Endometrium (tissue), 2 donors: Measurements from ENCODE around the gene OR4F17.
"Not testable (repeated sequence)": the region's sequence is repeated elsewhere in the genome, so short reads cannot be mapped to it uniquely, and the experiment has no call there.

Experiments
- FAIRE-seq: peaks from 2 replicates; lab custom pipeline; 2012; peaks lifted over from hg19 to GRCh38; lab: Jason Lieb, UNC
- donor health status: control.
- donor health status: control.

Gene OR4F17, protein sequence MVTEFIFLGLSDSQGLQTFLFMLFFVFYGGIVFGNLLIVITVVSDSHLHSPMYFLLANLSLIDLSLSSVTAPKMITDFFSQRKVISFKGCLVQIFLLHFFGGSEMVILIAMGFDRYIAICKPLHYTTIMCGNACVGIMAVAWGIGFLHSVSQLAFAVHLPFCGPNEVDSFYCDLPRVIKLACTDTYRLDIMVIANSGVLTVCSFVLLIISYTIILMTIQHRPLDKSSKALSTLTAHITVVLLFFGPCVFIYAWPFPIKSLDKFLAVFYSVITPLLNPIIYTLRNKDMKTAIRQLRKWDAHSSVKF

DNA sequence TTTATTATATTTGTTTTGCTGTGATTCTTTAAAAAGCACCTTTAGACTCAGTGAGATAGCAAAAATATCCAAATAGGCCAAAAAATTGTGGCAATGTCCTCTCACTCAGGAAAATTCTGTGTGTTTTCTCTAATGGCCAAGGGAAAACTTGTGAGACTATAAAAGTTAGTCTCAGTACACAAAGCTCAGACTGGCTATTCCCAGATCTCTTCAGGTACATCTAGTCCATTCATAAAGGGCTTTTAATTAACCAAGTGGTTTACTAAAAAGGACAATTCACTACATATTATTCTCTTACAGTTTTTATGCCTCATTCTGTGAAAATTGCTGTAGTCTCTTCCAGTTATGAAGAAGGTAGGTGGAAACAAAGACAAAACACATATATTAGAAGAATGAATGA is at the start of gene OR4F17:
Gene OR4F17, plus strand, starts transcription at position 301 of the 400 bp plus-strand sequence. CDS start 3,575 bp downstream, outside the sequence.
- not testable (repeated sequence) for FAIRE-seq

GRCh38 chr19:70793-71192 is 36.1 kb upstream of the OR4F17 start:
- FAIRE-seq = not testable (repeated sequence)

DNA sequence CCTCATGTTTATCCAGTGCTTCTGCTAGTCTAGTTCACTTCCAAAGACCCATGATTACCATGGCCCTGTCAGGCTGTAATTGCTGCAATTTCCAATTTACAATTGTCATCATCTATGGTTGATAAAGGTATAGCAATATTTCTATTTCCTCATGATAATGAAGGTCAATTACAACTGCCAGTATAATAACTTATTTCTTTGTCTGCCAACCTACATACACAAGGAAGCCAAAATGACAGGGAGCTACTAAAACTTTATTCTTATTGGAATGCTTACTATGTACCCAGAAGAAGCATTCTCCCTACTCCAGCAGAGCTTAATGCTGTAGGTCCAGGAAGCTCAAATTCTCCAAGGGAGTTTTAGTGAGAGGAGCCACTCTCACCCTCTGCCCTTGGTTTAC is 24.0 kb upstream of the OR4F17 start:
- FAIRE-seq = not testable (repeated sequence)

GRCh38 chr19:83626-84025 is 23.3 kb upstream of the OR4F17 start:
- not testable (repeated sequence) for FAIRE-seq

- not testable (repeated sequence) for FAIRE-seq
These were observed 16.2 kb upstream of the OR4F17 start for GRCh38 chr19:90678-91077.

DNA sequence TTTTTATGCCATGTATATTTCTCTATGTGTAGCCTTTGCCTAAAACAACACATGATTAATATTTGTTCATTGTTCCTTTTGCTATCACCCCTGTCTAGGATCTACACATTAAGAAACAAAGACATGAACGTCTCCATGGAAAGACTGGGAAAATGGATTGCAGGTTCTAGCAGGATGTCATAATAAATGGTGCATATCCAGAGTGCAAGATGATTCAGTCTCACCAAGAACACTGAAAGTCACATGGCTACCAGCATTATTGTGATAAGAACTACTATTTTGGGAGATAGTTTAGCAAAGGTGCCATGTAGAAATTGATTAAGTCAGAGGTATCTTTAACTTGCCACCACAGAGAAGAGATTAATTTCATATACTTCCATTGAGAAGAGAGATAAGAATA is 12.1 kb upstream of the OR4F17 start:
- not testable (repeated sequence) for FAIRE-seq

DNA sequence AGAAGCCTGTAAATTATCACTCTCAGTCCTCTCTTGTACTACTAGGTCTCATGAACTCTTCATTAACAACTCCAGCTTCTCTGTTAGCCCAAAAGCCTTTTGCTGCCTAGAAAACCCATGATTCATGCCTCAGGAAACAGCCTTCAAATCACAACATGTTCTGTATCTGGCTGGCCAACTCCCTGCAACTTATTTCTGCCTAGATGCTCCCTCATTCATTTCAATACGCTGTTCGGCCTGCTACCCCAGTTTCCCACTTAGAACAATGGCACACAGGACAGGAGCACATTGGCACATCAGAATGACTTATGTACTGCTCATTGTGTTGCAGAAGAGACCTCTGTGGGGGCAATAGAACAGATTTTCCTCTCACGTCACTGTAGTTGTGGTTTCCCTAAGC is 9.3 kb upstream of the OR4F17 start:
- not testable (repeated sequence) for FAIRE-seq

- FAIRE-seq = not testable (repeated sequence)
These were observed 13.7 kb downstream of the OR4F17 start for GRCh38 chr19:120443-121140.
